ENCODE data around the gene DAAM1. TPM values are rescaled to one million over a fixed set of nuclear protein-coding genes. Genes with fewer than 3 reads are reported as not detected.

Gene DAAM1
- total RNA-seq, 2 experiments from 2014 or later, result 30.1 to 72.8 TPM

DNA sequence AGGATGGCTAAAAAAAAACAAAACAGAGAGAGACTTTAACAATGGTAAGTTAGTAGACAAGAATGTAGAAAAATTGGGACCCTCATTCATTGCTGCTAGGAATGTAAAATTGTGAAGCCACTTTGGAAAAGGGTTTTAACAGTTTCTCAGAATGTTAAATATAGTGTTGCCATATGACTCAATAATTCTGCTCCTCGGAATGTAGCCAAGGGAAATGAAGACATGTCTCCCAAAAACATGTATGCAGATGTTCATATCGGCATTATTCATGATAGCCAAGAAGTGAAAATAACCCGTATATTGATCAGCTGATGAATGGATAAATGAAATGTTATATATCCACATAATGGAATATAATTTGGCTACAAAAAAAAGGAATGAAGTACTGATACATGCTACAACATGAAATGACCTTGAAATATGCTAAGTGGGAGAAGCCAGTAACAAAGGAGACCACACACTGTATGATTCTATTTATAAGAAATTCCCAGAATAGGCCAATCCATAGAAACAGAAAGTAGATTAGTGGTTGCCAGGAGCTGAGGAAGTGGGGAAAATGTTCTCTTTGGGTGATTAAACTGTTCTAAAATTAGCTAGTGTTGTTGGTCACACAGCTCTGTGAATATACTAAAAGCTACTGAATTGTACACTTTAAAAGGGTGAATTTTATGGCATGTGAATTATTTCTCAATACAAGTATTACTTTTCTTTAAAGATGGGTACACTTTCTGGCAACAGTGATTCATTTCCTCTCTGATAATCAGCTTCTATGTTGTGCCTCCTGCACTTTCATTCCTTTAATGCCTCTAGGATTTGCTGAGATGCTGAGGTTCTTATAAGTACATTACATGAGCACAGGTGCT lies 132.5 kb downstream of the DAAM1 start:
- Histone ChIP-seq H4K20me1 (ENCODE audit: insufficient read depth, low read length) (no peaks in the 10 kb centered on the region), H3K4me2 (ENCODE audit: low read length) (peak overlapping the region; percentile 11), H3K4me1 (ENCODE audit: insufficient read depth, low read length, poor library complexity, severe bottlenecking) (peaks cover 24% of the 10 kb centered on the region), H3K27ac (ENCODE audit: low read depth, low read length, poor library complexity, severe bottlenecking) (no peak overlapping the region), H3K79me2 (ENCODE audit: insufficient read depth, low read depth, low read length) (0 out of 2 replicates have a peak, but pooled peaks cover 1% of the 10 kb centered on the region), H3K9me2 (ENCODE audit: insufficient read depth, low read length) (no peaks in the 10 kb centered on the region), H3K4me3 (ENCODE audit: low read depth, low read length, poor library complexity, severe bottlenecking) (no peak overlapping the region), H3K36me3 (ENCODE audit: insufficient read depth, low read length) (peaks cover 58% of the 10 kb centered on the region), H3K9me3 (ENCODE audit: low read length) (no peaks in the 10 kb centered on the region), H2AFZ (ENCODE audit: low read length) (no peak overlapping the region)
- ChIA-PET CTCF (ENCODE audit: unreplicated experiment) (no interaction called here), POLR2A (interaction anchor here (0.6 to 1.4 kb wide), 6 partner anchors 9 to 33 kb away, joined by 3 to 7 read pairs (median 4); no protein-coding TSS in a partner anchor)
- DNase-seq (ENCODE audit: low spot score), result no peak
- intact Hi-C loops (cut with micrococcal nuclease; ENCODE audit: unreplicated experiment), result no loop called here
- TF ChIP-seq, protein P1, sequence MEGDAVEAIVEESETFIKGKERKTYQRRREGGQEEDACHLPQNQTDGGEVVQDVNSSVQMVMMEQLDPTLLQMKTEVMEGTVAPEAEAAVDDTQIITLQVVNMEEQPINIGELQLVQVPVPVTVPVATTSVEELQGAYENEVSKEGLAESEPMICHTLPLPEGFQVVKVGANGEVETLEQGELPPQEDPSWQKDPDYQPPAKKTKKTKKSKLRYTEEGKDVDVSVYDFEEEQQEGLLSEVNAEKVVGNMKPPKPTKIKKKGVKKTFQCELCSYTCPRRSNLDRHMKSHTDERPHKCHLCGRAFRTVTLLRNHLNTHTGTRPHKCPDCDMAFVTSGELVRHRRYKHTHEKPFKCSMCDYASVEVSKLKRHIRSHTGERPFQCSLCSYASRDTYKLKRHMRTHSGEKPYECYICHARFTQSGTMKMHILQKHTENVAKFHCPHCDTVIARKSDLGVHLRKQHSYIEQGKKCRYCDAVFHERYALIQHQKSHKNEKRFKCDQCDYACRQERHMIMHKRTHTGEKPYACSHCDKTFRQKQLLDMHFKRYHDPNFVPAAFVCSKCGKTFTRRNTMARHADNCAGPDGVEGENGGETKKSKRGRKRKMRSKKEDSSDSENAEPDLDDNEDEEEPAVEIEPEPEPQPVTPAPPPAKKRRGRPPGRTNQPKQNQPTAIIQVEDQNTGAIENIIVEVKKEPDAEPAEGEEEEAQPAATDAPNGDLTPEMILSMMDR (conservative IDR thresholded peaks at IDR 0.05; ENCODE audit: low read length), result no peak
- no peak for TF ChIP-seq EZH2phosphoT487 (IDR thresholded peaks at IDR 0.05; ENCODE audit: borderline replicate concordance, low read depth, low read length)
- no TSS peak for BruUV-seq (replicated peaks)

DNA sequence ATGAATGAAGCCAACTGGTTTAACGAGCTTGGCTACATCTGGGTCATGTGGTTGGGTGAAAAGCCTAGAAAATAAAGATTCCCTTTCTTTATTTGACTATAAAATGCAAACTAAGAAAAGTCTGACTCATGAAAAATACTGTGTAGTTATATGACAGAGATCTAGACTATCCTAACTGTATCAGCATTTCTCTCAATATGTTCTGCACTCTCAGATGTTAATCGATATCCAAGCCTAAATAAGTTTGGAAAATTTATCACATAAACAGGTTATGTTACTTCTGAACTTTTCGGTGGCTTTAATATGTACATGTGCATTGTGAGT lies 133.1 kb downstream of the DAAM1 start:
- Histone ChIP-seq H3K27ac (ENCODE audit: low read depth, low read length, poor library complexity, severe bottlenecking) (no peak overlapping the region), H2AFZ (ENCODE audit: low read length) (no peak overlapping the region), H3K4me2 (ENCODE audit: low read length) (peak overlapping the region; percentile 11; the same call in 1 of the 2 replicates), H3K4me1 (ENCODE audit: insufficient read depth, low read length, poor library complexity, severe bottlenecking) (peaks cover 18% of the 10 kb centered on the region), H3K4me3 (ENCODE audit: low read depth, low read length, poor library complexity, severe bottlenecking) (no peak overlapping the region), H3K9me2 (ENCODE audit: insufficient read depth, low read length) (no peaks in the 10 kb centered on the region), H3K36me3 (ENCODE audit: insufficient read depth, low read length) (peaks cover 64% of the 10 kb centered on the region), H3K9me3 (ENCODE audit: low read length) (no peaks in the 10 kb centered on the region), H3K79me2 (ENCODE audit: insufficient read depth, low read depth, low read length) (no peaks in the 10 kb centered on the region), H4K20me1 (ENCODE audit: insufficient read depth, low read length) (no peaks in the 10 kb centered on the region)
- intact Hi-C loops (cut with micrococcal nuclease; ENCODE audit: unreplicated experiment), result no loop called here
- POLR2A ChIA-PET, result interaction anchor here (0.9 to 1.4 kb wide), 4 partner anchors 9 to 15 kb away, joined by 3 to 7 read pairs (median 4); no protein-coding TSS in a partner anchor
- no peak for DNase-seq (ENCODE audit: low spot score)
- TF ChIP-seq EZH2phosphoT487 (IDR thresholded peaks at IDR 0.05; ENCODE audit: borderline replicate concordance, low read depth, low read length), result no peak
- TF ChIP-seq, protein P1 (conservative IDR thresholded peaks at IDR 0.05; ENCODE audit: low read length), result no peak
- no TSS peak for BruUV-seq (replicated peaks)
- CTCF ChIA-PET (ENCODE audit: unreplicated experiment), result no interaction called here

DNA sequence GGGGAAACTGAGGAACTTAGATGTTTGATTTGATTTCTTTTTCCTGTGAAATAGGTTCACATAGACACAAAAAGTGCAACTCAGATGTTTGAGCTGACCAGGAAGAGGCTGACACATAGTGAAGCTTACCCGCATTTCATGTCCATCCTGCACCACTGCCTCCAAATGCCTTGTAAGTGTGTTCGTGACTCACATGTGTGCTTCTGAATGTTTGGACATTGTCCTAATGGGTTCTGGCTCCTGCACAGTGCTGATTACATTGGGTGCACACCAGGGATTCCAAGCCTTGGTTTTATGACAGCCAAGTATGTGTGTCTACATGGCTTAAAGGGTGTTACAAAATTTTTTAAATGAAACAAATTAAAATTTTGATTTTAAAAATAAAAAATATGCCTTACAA lies 137.4 kb downstream of the DAAM1 start:
- Histone ChIP-seq H3K4me3 (ENCODE audit: low read depth, low read length, poor library complexity, severe bottlenecking) (no peak overlapping the region), H3K4me2 (ENCODE audit: low read length) (no peak overlapping the region), H4K20me1 (ENCODE audit: insufficient read depth, low read length) (no peaks in the 10 kb centered on the region), H3K9me2 (ENCODE audit: insufficient read depth, low read length) (no peaks in the 10 kb centered on the region), H3K9me3 (ENCODE audit: low read length) (no peaks in the 10 kb centered on the region), H3K27ac (ENCODE audit: low read depth, low read length, poor library complexity, severe bottlenecking) (no peak overlapping the region), H3K4me1 (ENCODE audit: insufficient read depth, low read length, poor library complexity, severe bottlenecking) (peaks cover 20% of the 10 kb centered on the region), H3K79me2 (ENCODE audit: insufficient read depth, low read depth, low read length) (no peaks in the 10 kb centered on the region), H2AFZ (ENCODE audit: low read length) (no peak overlapping the region), H3K36me3 (ENCODE audit: insufficient read depth, low read length) (peaks cover 93% of the 10 kb centered on the region)
- intact Hi-C loops (cut with micrococcal nuclease; ENCODE audit: unreplicated experiment), result no loop called here
- no peak for DNase-seq (ENCODE audit: low spot score)
- TF ChIP-seq, protein P1 (conservative IDR thresholded peaks at IDR 0.05; ENCODE audit: low read length), result no peak
- TF ChIP-seq EZH2phosphoT487 (IDR thresholded peaks at IDR 0.05; ENCODE audit: borderline replicate concordance, low read depth, low read length), result no peak
- POLR2A ChIA-PET, result interaction anchor here (1.1 to 1.9 kb wide), 6 partner anchors 9 to 28 kb away, joined by 3 to 7 read pairs (median 4); no protein-coding TSS in a partner anchor
- BruUV-seq (replicated peaks), result no TSS peak
- CTCF ChIA-PET (ENCODE audit: unreplicated experiment), result no interaction called here

Data from OCI-LY7 (cell line).